Measurements from ENCODE around the gene OR10V1.

Gene OR10V1

DNA sequence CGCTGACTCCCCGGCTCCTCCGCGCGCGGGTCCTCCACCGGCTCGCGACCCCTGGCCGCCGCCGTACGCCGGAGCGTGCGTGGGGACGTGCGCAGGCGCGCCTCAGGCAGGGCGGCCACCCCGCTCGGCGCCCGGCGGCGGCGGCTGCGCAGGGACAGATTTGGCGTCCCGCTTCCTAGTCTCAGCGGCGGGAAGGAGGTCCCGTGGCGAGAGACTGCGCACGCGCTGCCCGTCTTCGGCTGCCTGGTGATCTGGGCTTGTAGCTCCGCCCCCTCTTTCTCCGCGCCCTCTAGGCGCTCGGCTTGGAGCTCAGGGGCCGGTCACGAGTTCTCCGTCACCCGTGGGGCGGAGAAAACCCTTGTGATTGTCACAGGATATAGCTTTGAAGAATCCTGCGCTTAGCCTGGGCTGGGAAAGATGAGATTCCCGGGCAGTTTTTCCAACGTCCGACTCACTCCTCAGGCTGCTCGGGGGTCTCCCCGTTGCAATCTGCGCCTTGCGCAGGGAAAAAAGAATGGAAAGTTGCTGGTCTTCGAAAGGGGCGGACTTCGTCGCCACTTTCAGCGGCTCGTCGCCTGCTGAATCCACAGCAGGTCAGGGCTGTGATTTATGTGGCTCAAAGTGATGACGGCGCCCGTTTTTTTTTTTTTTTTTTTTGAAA lies 44.6 kb downstream of the OR10V1 start, which contains the start of gene PATL1:
Gene PATL1 (minus strand): TSS at position 88 of the 661 bp plus-strand sequence. CDS start 142 bp downstream, outside the sequence.
- no peak for TF ChIP-seq CTCF (IDR thresholded peaks at IDR 0.05; ENCODE audit: insufficient read depth, low read length, missing control alignments)
- ChIA-PET CTCF (interaction anchor here (0.6 to 4.4 kb wide), 10 partner anchors 9 to 132 kb away, joined by 3 to 32 read pairs (median 6); partner anchors contain the start of gene STX3), POLR2A (interaction anchor here (0.5 to 1.4 kb wide), 8 partner anchors 12 to 132 kb away, joined by 3 to 9 read pairs (median 4); partner anchors contain the start of genes OSBP and STX3)
- peak within 1 kb of the TSS; percentile 81 for H3K4me3 ChIP-seq (ENCODE audit: low read depth, low read length)
- peak; percentile 81 for DNase-seq (ENCODE audit: low read depth, low spot score)

- no peak for DNase-seq (ENCODE audit: low read depth, low spot score)
- TF ChIP-seq CTCF (IDR thresholded peaks at IDR 0.05; ENCODE audit: insufficient read depth, low read length, missing control alignments), result no peak
- CTCF ChIA-PET, result interaction anchor here (1.2 to 4.4 kb wide), 8 partner anchors 9 to 131 kb away, joined by 3 to 32 read pairs (median 6); partner anchors contain the start of gene STX3
- POLR2A ChIA-PET, result interaction anchor here (0.6 to 1.4 kb wide), 5 partner anchors 12 to 131 kb away, joined by 3 to 9 read pairs (median 4); partner anchors contain the start of genes OSBP and STX3
- peak overlapping the region; percentile 81 for H3K4me3 ChIP-seq (ENCODE audit: low read depth, low read length)
Measured at GRCh38 chr11:59668188-59668949, 45.3 kb downstream of the OR10V1 start.

DNA sequence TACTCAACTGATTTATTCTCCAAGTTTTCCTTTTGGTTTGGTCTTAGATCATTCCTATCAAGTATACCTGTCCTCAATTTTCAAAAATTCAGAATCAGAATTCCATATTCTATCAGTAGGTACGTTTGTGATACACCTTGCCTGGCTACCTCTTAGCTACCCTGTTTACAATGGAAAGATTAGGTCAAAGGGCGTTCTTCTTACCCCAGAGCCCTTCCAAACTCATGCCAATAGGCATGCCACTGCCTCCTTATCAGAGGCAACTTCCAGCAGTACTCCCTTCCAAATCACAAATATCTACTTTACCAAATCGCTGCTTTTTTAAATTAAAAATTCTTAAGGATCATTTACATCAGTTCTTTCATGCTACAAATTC lies 45.8 kb downstream of the OR10V1 start:
- no peak for TF ChIP-seq CTCF (IDR thresholded peaks at IDR 0.05; ENCODE audit: insufficient read depth, low read length, missing control alignments)
- H3K4me3 ChIP-seq (ENCODE audit: low read depth, low read length), result peak overlapping the region; percentile 81
- no peak for DNase-seq (ENCODE audit: low read depth, low spot score)
- CTCF ChIA-PET, result interaction anchor here (1.0 kb wide), 1 partner anchor 13 kb away, joined by 4 read pairs; no protein-coding TSS in a partner anchor
- POLR2A ChIA-PET, result no interaction called here

GRCh38 chr11:59666969-59667368 lies 46.7 kb downstream of the OR10V1 start:
- no peak for TF ChIP-seq CTCF (IDR thresholded peaks at IDR 0.05; ENCODE audit: insufficient read depth, low read length, missing control alignments)
- DNase-seq (ENCODE audit: low read depth, low spot score), result no peak
- ChIA-PET CTCF (interaction anchor here (0.7 to 1.0 kb wide), 2 partner anchors 13 to 62 kb away, joined by 3 to 4 read pairs; no protein-coding TSS in a partner anchor), POLR2A (no interaction called here)
- no peak overlapping the region; the same call in 1 of the 2 replicates for H3K4me3 ChIP-seq (ENCODE audit: low read depth, low read length)
